Karpas-422 (cell line): Measurements from ENCODE around the gene ZNF146. TPM values are rescaled to one million over a fixed set of nuclear protein-coding genes. Genes with fewer than 3 reads are reported as not detected.
"Not testable (repeated sequence)": the region's sequence is repeated elsewhere in the genome, so short reads cannot be mapped to it uniquely, and the experiment has no call there.

Experiments
- DNase-seq: peaks from one replicate; pipeline ENCODE4 v3.0.0-alpha.2; 2015
- H2AFZ ChIP-seq: fragments of 200-600 bp; sonication (generic); 2 replicates; pipeline ENCODE4 v1.6.1; 2014; ENCODE audit warnings: antibody characterized with exemption, low read length, mixed read lengths
- H3K27ac ChIP-seq: fragments of 200-600 bp; sonication (generic); 2 replicates; pipeline ENCODE4 v1.5.1; 2014; ENCODE audit warnings: mild to moderate bottlenecking, low read length, moderate library complexity
- H3K27me3 ChIP-seq: fragments of 200-600 bp; sonication (generic); 2 replicates; pipeline ENCODE4 v1.6.1; 2014; ENCODE audit warnings: low read length, mixed read lengths
- H3K36me3 ChIP-seq: fragments of 200-600 bp; sonication (generic); 2 replicates; pipeline ENCODE4 v1.6.1; 2014; ENCODE audit warnings: low read length, mixed read lengths; ENCODE audit not compliant: insufficient read depth
- H3K4me1 ChIP-seq: fragments of 200-600 bp; sonication (generic); 2 replicates; pipeline ENCODE4 v1.6.1; 2014; ENCODE audit warnings: mild to moderate bottlenecking, low read length, mixed read lengths
- H3K4me2 ChIP-seq: fragments of 200-600 bp; sonication (generic); 2 replicates; pipeline ENCODE4 v1.6.1; 2014; ENCODE audit warnings: low read length, low read depth, mild to moderate bottlenecking; ENCODE audit not compliant: poor library complexity, severe bottlenecking
- H3K4me3 ChIP-seq: fragments of 200-600 bp; sonication (generic); 2 replicates; pipeline ENCODE4 v1.5.1; 2014; ENCODE audit warnings: mild to moderate bottlenecking, antibody characterized with exemption, low read length, mixed read lengths
- H3K79me2 ChIP-seq: fragments of 200-600 bp; sonication (generic); 2 replicates; pipeline ENCODE4 v1.6.1; 2014; ENCODE audit warnings: mild to moderate bottlenecking, low read length, mixed read lengths
- H3K9ac ChIP-seq: fragments of 200-600 bp; sonication (generic); 2 replicates; pipeline ENCODE4 v1.6.0; 2014; ENCODE audit warnings: low read length
- H3K9me2 ChIP-seq: fragments of 200-600 bp; sonication (generic), shearing (Covaris generic); replicated peaks from 2 replicates; pipeline ENCODE4 v1.6.0; 2014; ENCODE audit warnings: mild to moderate bottlenecking, low read length, moderate library complexity; ENCODE audit not compliant: insufficient read depth
- H3K9me3 ChIP-seq: fragments of 300-700, 200-600 bp; sonication (generic); 2 replicates; pipeline ENCODE4 v1.6.1; 2014; ENCODE audit warnings: low read length, mixed read lengths
- H4K20me1 ChIP-seq: fragments of 200-600 bp; sonication (generic); 2 replicates; pipeline ENCODE4 v1.6.1; 2014; ENCODE audit warnings: mild to moderate bottlenecking, antibody characterized with exemption, low read length, low read depth; ENCODE audit not compliant: insufficient read depth
- total RNA-seq: library from RNA; depleted of rRNA; stranded (reverse); fragments of >200 nt; shearing (Covaris generic); gene quantifications from 2 replicates; pipeline ENCODE4 v1.2.3, GENCODE V29; 2014; ENCODE audit warnings: low replicate concordance

ZNF146 gene
- total RNA-seq, 1 experiment from 2014 or later = 108 TPM

- H2AFZ ChIP-seq = peak overlapping the region; percentile 49; the same call in 1 of the 2 replicates
- H3K9ac ChIP-seq = peak overlapping the region; percentile 96
- no peaks in the 10 kb centered on the region for H3K27me3 ChIP-seq
These were observed 594 bp downstream of the ZNF146 start for GRCh38 chr19:36215276-36216123.

DNA sequence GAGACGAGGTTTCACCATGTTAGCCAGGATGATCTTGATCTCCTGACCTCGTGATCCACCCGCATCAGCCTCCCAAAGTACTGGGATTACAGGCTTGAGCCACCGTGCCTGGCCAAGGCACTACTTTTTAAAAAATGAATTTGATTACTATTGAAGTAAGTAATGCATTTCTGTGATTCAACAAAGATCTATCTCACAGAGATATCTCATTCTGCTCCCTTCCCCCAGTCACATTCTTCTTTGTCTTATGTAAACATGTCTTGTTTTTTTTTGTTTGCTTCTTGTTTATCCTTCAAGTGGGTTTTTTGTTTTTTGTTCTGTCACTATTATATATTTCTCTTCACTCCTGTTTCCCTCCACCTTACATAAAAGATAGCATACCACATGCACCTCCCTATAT lies 6.6 kb downstream of the ZNF146 start:
- H3K36me3 ChIP-seq = peaks cover 59% of the 10 kb centered on the region

More at GRCh38 chr19:36215276-36216123, 594 bp downstream of the ZNF146 start:
- Histone ChIP-seq H3K4me1 (peaks cover 17% of the 10 kb centered on the region), H4K20me1 (no peaks in the 10 kb centered on the region; the same call in 1 of the 2 replicates), H3K36me3 (peaks cover 16% of the 10 kb centered on the region), H3K9me2 (no peaks in the 10 kb centered on the region), H3K27ac (peak overlapping the region; percentile 79), H3K4me3 (peak overlapping the region; percentile 93), H3K9me3 (no peaks in the 10 kb centered on the region), H3K79me2 (peaks cover 68% of the 10 kb centered on the region), H3K4me2 (peak overlapping the region; percentile 93)
- peak; percentile 66 for DNase-seq

DNA sequence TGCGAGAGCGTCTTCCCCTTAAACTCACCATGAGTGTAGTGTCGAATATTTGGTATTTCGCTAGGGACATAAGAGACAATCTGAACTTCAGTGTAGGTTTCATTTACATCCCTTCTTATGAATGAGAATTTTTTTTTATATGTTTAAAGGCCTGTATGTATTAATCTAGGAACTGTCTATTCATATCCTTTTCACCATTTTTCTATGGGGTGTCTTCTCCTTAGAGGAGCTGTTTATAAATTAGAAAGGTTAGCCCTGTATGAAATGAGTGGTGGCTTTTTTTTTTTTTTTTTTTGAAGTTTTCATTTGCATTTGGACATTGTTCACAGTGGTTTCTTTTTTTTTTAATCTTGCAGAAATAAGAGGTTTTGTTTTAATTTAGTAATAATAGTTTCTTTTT lies 7.6 kb downstream of the ZNF146 start:
- H3K27me3 ChIP-seq = no peaks in the 10 kb centered on the region
- no peaks in the 10 kb centered on the region for H3K4me1 ChIP-seq
- no peaks in the 10 kb centered on the region for H3K9me3 ChIP-seq
- H3K27ac ChIP-seq = no peak overlapping the region
- DNase-seq = no peak
- peaks cover 2% of the 10 kb centered on the region; the same call in 1 of the 2 replicates for H4K20me1 ChIP-seq
- no peak overlapping the region for H3K9ac ChIP-seq
- no peak overlapping the region for H3K4me2 ChIP-seq
- no peaks in the 10 kb centered on the region for H3K9me2 ChIP-seq
- peaks cover 93% of the 10 kb centered on the region for H3K79me2 ChIP-seq
- no peak overlapping the region for H3K4me3 ChIP-seq
- no peak overlapping the region for H2AFZ ChIP-seq
- peaks cover 67% of the 10 kb centered on the region for H3K36me3 ChIP-seq

More for the DNA sequence above, 6.6 kb downstream of the ZNF146 start:
- Histone ChIP-seq H3K4me1 (no peaks in the 10 kb centered on the region), H3K4me3 (no peak overlapping the region), H3K79me2 (peaks cover 96% of the 10 kb centered on the region), H3K4me2 (no peak overlapping the region), H3K27me3 (no peaks in the 10 kb centered on the region), H2AFZ (no peak overlapping the region), H4K20me1 (no peaks in the 10 kb centered on the region; the same call in none of the 2 replicates), H3K9me2 (no peaks in the 10 kb centered on the region), H3K9ac (no peak overlapping the region), H3K9me3 (no peaks in the 10 kb centered on the region), H3K27ac (no peak overlapping the region)
- no peak for DNase-seq

- no peak overlapping the region for H2AFZ ChIP-seq
- no peaks in the 10 kb centered on the region for H3K4me1 ChIP-seq
- no peaks in the 10 kb centered on the region for H3K9me2 ChIP-seq
- no peak overlapping the region for H3K9ac ChIP-seq
- no peak for DNase-seq
- H3K27ac ChIP-seq = no peak overlapping the region
- H3K4me2 ChIP-seq = no peak overlapping the region
- H3K36me3 ChIP-seq = peaks cover 78% of the 10 kb centered on the region
- no peaks in the 10 kb centered on the region; the same call in 1 of the 2 replicates for H3K9me3 ChIP-seq
- no peak overlapping the region for H3K4me3 ChIP-seq
- H3K27me3 ChIP-seq = no peaks in the 10 kb centered on the region
- H4K20me1 ChIP-seq = peaks cover 3% of the 10 kb centered on the region; the same call in 1 of the 2 replicates
- H3K79me2 ChIP-seq = peaks cover 90% of the 10 kb centered on the region
These were observed 10.4 kb downstream of the ZNF146 start for GRCh38 chr19:36225219-36225892.

DNA sequence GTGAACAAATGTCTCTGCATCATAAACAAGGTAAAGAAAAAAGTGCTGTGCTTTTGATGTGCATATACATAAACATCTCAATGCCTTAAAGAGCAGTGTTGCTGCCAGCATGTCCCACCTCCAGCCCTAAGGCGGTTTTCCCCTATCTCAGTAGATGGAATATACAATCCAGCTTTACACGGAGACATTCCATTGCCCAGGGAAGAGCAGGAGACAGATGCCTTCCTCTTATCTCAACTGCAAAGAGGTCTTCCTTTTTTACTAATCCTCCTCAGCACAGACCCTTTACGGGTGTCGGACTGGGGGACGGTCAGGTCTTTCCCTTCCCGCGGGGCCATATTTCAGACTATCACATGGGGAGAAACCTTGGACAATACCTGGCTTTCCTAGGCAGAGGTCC lies 18.7 kb downstream of the ZNF146 start:
- not testable (repeated sequence) for H3K9ac ChIP-seq, H3K9me3 ChIP-seq, H3K4me3 ChIP-seq, H3K27ac ChIP-seq, H3K4me1 ChIP-seq, H2AFZ ChIP-seq, H3K9me2 ChIP-seq, H3K27me3 ChIP-seq, H3K4me2 ChIP-seq, H4K20me1 ChIP-seq, DNase-seq
- Histone ChIP-seq H3K36me3 (peaks cover 90% of the 10 kb centered on the region), H3K79me2 (peaks cover 19% of the 10 kb centered on the region)

GRCh38 chr19:36236304-36236945 lies 21.5 kb downstream of the ZNF146 start:
- no peak overlapping the region for H3K4me3 ChIP-seq

DNA sequence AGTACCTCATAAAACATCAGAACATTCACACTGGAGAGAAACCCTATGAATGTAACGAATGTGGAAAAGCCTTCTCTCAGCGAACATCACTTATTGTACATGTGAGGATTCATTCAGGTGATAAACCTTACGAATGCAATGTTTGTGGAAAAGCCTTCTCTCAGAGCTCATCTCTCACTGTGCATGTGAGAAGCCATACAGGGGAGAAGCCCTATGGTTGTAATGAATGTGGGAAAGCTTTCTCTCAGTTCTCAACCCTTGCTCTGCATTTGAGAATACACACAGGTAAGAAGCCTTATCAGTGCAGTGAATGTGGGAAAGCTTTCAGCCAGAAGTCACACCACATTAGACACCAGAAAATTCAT lies 22.0 kb downstream of the ZNF146 start:
- H3K4me2 ChIP-seq = no peak overlapping the region
- no peaks in the 10 kb centered on the region for H4K20me1 ChIP-seq
- no peak overlapping the region for H3K9ac ChIP-seq
- no peak overlapping the region for H3K4me3 ChIP-seq
- no peaks in the 10 kb centered on the region for H3K79me2 ChIP-seq
- no peaks in the 10 kb centered on the region for H3K27me3 ChIP-seq
- DNase-seq = no peak
- peaks cover 67% of the 10 kb centered on the region for H3K36me3 ChIP-seq
- H3K9me3 ChIP-seq = no peaks in the 10 kb centered on the region
- no peak overlapping the region for H3K27ac ChIP-seq
- no peaks in the 10 kb centered on the region for H3K9me2 ChIP-seq
- no peak overlapping the region for H2AFZ ChIP-seq
- H3K4me1 ChIP-seq = no peaks in the 10 kb centered on the region

More at GRCh38 chr19:36236304-36236945, 21.5 kb downstream of the ZNF146 start:
- H3K4me1 ChIP-seq = no peaks in the 10 kb centered on the region
- peaks cover 71% of the 10 kb centered on the region for H3K36me3 ChIP-seq
- H3K9ac ChIP-seq = no peak overlapping the region
- H3K27me3 ChIP-seq = no peaks in the 10 kb centered on the region
- H3K9me2 ChIP-seq = no peaks in the 10 kb centered on the region
- DNase-seq = no peak
- H3K9me3 ChIP-seq = no peaks in the 10 kb centered on the region
- H4K20me1 ChIP-seq = no peaks in the 10 kb centered on the region
- H3K27ac ChIP-seq = no peak overlapping the region
- peaks cover 3% of the 10 kb centered on the region; the same call in 1 of the 2 replicates for H3K79me2 ChIP-seq
- no peak overlapping the region for H2AFZ ChIP-seq
- no peak overlapping the region for H3K4me2 ChIP-seq

GRCh38 chr19:36244066-36244465 lies 29.2 kb downstream of the ZNF146 start:
- Histone ChIP-seq H4K20me1 (no peaks in the 10 kb centered on the region), H3K36me3 (0 out of 2 replicates have a peak, but pooled peaks cover 3% of the 10 kb centered on the region), H3K4me2 (no peak overlapping the region), H3K9me3 (no peaks in the 10 kb centered on the region), H3K27me3 (no peaks in the 10 kb centered on the region), H2AFZ (no peak overlapping the region), H3K4me1 (no peaks in the 10 kb centered on the region), H3K9ac (no peak overlapping the region), H3K79me2 (no peaks in the 10 kb centered on the region), H3K9me2 (no peaks in the 10 kb centered on the region), H3K27ac (no peak overlapping the region), H3K4me3 (no peak overlapping the region)
- no peak for DNase-seq
